K562 (cell line): ENCODE results near the gene VIM.

ENCODE experiments used
- RFX5 ChIP-seq: IDR thresholded peaks from 2 replicates; pipeline ENCODE4 v1.6.1; 2011; ENCODE audit warnings: low read depth, mild to moderate bottlenecking, improper control_type of control experiment, low read length
- TBP ChIP-seq: optimal IDR thresholded peaks from 2 replicates; pipeline ENCODE3; 2011; ENCODE audit warnings: low read depth, low read length, improper control_type of control experiment
- ZKSCAN1 ChIP-seq: fragments of 150-350 bp; IDR thresholded peaks from 2 replicates; pipeline ENCODE4 v1.6.1; 2016; ENCODE audit warnings: low read depth, low read length
- ZNF23 ChIP-seq: fragments of 250-450 bp; sonication (Bioruptor Pico); IDR thresholded peaks from 2 replicates; pipeline ENCODE4 v1.4.0; 2020; ENCODE audit warnings: mild to moderate bottlenecking

DNA sequence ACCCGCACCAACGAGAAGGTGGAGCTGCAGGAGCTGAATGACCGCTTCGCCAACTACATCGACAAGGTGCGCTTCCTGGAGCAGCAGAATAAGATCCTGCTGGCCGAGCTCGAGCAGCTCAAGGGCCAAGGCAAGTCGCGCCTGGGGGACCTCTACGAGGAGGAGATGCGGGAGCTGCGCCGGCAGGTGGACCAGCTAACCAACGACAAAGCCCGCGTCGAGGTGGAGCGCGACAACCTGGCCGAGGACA is 1.6 kb downstream of the VIM start:
- no peak for TF ChIP-seq RFX5
- TF ChIP-seq ZKSCAN1: no peak
- TF ChIP-seq TBP: no peak
- no peak; the same call in 1 of the 2 replicates for TF ChIP-seq ZNF23 (CRISPR knock-in tag)
